ENCODE measurements around the gene CASP2.

Gene CASP2

DNA sequence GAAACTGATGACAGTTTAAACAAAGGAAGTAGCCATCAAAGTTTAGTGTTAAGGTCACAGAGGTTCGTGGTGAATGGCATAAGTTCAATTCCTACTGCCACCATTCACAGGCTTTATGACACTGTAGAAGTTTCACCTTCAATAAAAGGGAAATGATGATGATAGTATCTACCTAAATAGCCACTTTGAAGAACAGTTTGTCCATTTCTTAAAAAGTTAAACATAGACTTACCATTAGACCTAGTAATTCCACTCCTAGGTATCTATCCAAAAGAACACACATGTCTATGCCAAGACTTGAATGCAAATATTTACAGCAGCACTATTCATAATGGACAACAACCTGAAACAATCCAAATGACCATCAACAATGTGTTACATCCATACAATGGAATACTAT, 43.8 kb upstream of the CASP2 start:
- TF ChIP-seq, protein P1, sequence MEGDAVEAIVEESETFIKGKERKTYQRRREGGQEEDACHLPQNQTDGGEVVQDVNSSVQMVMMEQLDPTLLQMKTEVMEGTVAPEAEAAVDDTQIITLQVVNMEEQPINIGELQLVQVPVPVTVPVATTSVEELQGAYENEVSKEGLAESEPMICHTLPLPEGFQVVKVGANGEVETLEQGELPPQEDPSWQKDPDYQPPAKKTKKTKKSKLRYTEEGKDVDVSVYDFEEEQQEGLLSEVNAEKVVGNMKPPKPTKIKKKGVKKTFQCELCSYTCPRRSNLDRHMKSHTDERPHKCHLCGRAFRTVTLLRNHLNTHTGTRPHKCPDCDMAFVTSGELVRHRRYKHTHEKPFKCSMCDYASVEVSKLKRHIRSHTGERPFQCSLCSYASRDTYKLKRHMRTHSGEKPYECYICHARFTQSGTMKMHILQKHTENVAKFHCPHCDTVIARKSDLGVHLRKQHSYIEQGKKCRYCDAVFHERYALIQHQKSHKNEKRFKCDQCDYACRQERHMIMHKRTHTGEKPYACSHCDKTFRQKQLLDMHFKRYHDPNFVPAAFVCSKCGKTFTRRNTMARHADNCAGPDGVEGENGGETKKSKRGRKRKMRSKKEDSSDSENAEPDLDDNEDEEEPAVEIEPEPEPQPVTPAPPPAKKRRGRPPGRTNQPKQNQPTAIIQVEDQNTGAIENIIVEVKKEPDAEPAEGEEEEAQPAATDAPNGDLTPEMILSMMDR (IDR thresholded peaks at IDR 0.05; ENCODE audit: insufficient read depth, low read depth, low read length, missing control alignments), result no peak

DNA sequence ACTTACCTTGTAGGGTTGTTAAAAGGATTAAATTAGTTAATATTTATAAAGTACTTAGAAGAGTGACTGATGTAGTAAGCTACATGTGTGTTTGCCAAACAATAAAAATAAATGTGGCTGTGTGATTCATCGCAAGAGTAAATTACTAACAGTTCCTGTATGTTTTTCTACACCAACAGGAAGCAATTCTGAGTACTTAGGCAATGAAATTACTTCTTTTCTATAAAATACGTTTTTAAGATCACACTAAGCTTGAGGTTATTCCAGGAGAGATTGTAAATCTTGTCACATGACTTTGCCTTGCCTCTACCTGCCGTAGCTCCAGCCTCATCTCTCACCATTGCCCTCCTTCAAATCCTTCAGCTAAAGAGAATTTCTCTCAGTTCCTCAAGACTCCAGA, 43.0 kb upstream of the CASP2 start:
- peak; percentile 70 for DNase-seq (ENCODE audit: low read depth)
- no peak overlapping the region for H3K4me3 ChIP-seq (ENCODE audit: low read length)
- TF ChIP-seq, protein P1 (IDR thresholded peaks at IDR 0.05; ENCODE audit: insufficient read depth, low read depth, low read length, missing control alignments), result no peak

More for the DNA sequence above, 43.8 kb upstream of the CASP2 start:
- no peak for DNase-seq (ENCODE audit: low read depth)
- no peak overlapping the region for H3K4me3 ChIP-seq (ENCODE audit: low read length)

DNA sequence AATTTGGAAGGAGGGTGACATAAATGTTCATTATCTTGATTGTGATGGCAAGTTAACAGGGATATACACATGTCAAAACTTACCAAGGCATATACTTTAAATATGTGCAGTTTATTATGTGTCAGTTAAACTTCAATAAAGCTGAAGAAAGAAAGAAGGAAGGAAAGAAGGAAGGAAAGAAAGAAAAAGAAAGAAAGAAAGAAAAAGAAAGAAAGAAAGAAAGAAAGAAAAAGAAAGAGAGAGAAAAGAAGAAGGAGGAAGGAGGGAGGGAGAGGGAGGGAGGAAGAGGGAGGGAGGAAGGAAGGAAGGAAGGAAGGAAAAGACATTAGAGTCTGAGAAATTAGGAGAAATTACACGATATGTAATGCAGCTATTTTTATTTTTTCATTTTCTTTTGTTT, 40.8 kb upstream of the CASP2 start:
- TF ChIP-seq, protein P1 (IDR thresholded peaks at IDR 0.05; ENCODE audit: insufficient read depth, low read depth, low read length, missing control alignments), result no peak
- DNase-seq (ENCODE audit: low read depth), result no peak
- H3K4me3 ChIP-seq (ENCODE audit: low read length), result no peak overlapping the region

DNA sequence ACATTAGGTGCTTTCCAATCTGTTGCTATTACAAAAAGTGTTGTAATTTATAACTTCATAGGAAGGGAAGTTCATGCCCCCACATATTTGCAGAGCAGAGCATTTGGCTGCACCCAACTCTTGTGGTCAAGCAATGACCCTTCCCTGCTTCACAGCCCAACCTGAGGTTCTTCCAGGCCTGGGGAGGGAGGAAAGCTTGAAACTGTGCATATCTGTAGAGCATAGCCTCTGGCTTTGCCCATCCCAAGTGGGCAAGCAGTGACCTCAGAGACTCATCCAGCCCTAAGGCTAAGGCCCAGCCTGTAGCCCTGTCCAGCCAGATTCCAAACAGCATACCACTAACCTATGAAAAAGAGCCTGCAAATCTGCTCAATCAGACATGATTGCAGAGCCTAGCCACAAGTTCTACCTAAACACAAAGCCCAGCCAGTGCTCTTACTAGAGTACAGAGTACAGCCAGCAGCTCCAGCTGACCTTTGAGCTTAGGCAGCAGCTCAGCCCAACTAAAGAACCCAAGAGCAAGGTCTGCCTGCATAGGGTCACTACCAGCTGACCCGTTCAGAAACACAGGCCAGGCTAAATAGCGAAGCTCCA, 39.3 kb upstream of the CASP2 start:
- no peak overlapping the region for H3K4me3 ChIP-seq (ENCODE audit: low read length)
- peak; percentile 18 for DNase-seq (ENCODE audit: low read depth)
- TF ChIP-seq, protein P1 (IDR thresholded peaks at IDR 0.05; ENCODE audit: insufficient read depth, low read depth, low read length, missing control alignments), result no peak

GRCh38 chr7:143250199-143250598, 38.0 kb upstream of the CASP2 start:
- TF ChIP-seq, protein P1 (IDR thresholded peaks at IDR 0.05; ENCODE audit: insufficient read depth, low read depth, low read length, missing control alignments), result no peak
- DNase-seq (ENCODE audit: low read depth), result no peak
- H3K4me3 ChIP-seq (ENCODE audit: low read length), result no peak overlapping the region

GRCh38 chr7:143250822-143251221, 37.3 kb upstream of the CASP2 start:
- no peak overlapping the region for H3K4me3 ChIP-seq (ENCODE audit: low read length)
- DNase-seq (ENCODE audit: low read depth), result no peak
- TF ChIP-seq, protein P1 (IDR thresholded peaks at IDR 0.05; ENCODE audit: insufficient read depth, low read depth, low read length, missing control alignments), result no peak

DNA sequence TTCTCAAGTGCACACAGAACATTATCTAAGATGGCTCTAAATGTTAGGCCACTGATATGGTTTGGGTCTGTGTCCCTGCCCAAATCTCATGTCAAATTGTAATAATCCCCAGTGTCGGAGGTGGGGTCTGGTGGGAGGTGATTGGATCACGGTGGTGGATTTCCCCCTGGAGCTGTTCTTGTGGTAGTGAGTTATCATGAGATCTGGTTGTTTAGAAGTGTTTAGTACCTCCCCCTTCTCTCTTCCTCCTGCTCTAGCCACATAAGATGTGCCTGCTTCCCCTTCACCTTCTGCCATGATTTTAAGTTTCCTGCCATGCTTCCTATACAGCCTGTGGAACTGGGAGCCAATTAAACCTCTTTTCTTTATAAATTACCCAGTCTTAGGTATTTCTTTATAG, 36.1 kb upstream of the CASP2 start:
- H3K4me3 ChIP-seq (ENCODE audit: low read length), result no peak overlapping the region
- TF ChIP-seq, protein P1 (IDR thresholded peaks at IDR 0.05; ENCODE audit: insufficient read depth, low read depth, low read length, missing control alignments), result no peak
- DNase-seq (ENCODE audit: low read depth), result no peak
